Ovary (tissue), 9 donors: ENCODE measurements around the gene CSNK2A1. TPM values are rescaled to one million over a fixed set of nuclear protein-coding genes. Genes with fewer than 3 reads are reported as not detected.

Experiments used
- DNase-seq, 5 donors: peaks; one replicate each; pipeline ENCODE4 v3.0.0-alpha.2; 2019 to 2020
- H3K27ac ChIP-seq, 2 donors: fragments of 200-600 bp; one replicate each; pipeline versions ENCODE4 v1.5.1 to v1.8.0; 2019 to 2022
- H3K27me3 ChIP-seq: fragments of 200-600 bp; one replicate; pipeline ENCODE4 v1.8.0; 2022
- H3K36me3 ChIP-seq: fragments of 200-600 bp; sonication (generic); one replicate; pipeline ENCODE4 v1.5.1; 2019
- H3K4me1 ChIP-seq: one replicate; pipeline ENCODE4 v1.8.1; 2013; ENCODE audit warnings: mild to moderate bottlenecking, moderate library complexity; ENCODE audit not compliant: insufficient read depth
- H3K4me3 ChIP-seq: fragments of 200-600 bp; sonication (generic); one replicate; pipeline ENCODE4 v1.5.1; 2017
- H3K9me3 ChIP-seq, 2 donors: fragments of 200-600 bp in 1 of 2; sonication (generic) in 1 of 2; one replicate each; pipeline versions ENCODE4 v1.5.1 to v1.8.1; 2013 to 2019; ENCODE audit warnings: mild to moderate bottlenecking in 1 of 2, moderate library complexity in 1 of 2
- EP300 ChIP-seq: sonication (generic); formaldehyde crosslinking; IDR thresholded peaks from one replicate; pipeline ENCODE4 v1.6.1; 2017; ENCODE audit warnings: antibody characterized with exemption
- POLR2A ChIP-seq: fragments of 450-650 bp; IDR thresholded peaks from one replicate; pipeline ENCODE4 v1.6.1; 2017; ENCODE audit warnings: antibody characterized with exemption, mild to moderate bottlenecking, moderate library complexity
- WGBS, 3 donors: extraction: QIAGEN DNeasy Blood & Tissue Kit in 1 of 3; methylation state at CpG; one replicate each; pipeline versions ENCODE4 v1.1.5 to v1.1.7; 2013 to 2017; 5-methylcytosine and 5-hydroxymethylcytosine counted together
- intact Hi-C, 4 donors: fragments of 100-400 bp; cut with DNase I; formaldehyde crosslinking; loops; one replicate each; pipeline versions ENCODE4 v1.11.0 to v1.15.1; 2022 to 2023
- polyA plus RNA-seq, 2 donors: library from polyadenylated mRNA; stranded (reverse); fragments of 200-250 nt in 1 of 2; fragments of 350-450 nt in 1 of 2; fragmentation: Illumina TruSeq in 1 of 2; extraction: RNeasy Lipid Tissue Mini Kit (QIAGEN cat#74804) in 1 of 2; gene quantifications; one replicate each; pipeline ENCODE4 v1.2.3, GENCODE V29; 2013 to 2014
- total RNA-seq, 7 donors: library from RNA; depleted of rRNA in 2 of 7; stranded (reverse); fragments of >200 nt in 2 of 7; fragmentation: NEBNext Ultra II Directional in 3 of 7; extraction: Animal tissue kit (Norgen Biotek cat#: 25700) in 3 of 7; gene quantifications; one replicate each; pipeline versions ENCODE4 v1.1.0 to v1.2.4, GENCODE V29; 2016 to 2023
- TF ChIP-seq, protein P1 (sequence below), 3 donors: fragments of 450-650 bp in 2 of 3; fragments of 200-600 bp in 1 of 3; IDR thresholded peaks; one replicate each; pipeline versions ENCODE4 v1.5.1 to v1.8.0; 2016 to 2022; ENCODE audit warnings: antibody characterized with exemption in 3 of 3, mild to moderate bottlenecking in 1 of 3
- donor health status: DM: no; HTN: no; CAD: no; lungs with moderate emphysema.
- donor health status: DM: no; HTN: no; CAD: no.
- donor health status: Bipolar disorder and iron deficiency.
- donor health status: DM: yes; HTN: yes; CAD: no.
- donor health status: DM: no; HTN: no; CAD: no.
- donor health status: DM: yes; HTN: yes; CAD: no.

Gene CSNK2A1
- total and polyA plus RNA-seq, 9 donors = 35.8 to 145 (median 95.7) TPM

GRCh38 chr20:555976-556385 lies 12.4 kb upstream of the CSNK2A1 start:
- no peaks in the 10 kb centered on the region for H3K9me3 ChIP-seq
- intact Hi-C loops = no loop called here
- WGBS, 3 donors = 21 to 34% (median 23%) methylated on average over 6 of the region's 6 CpGs
- TF ChIP-seq POLR2A (no peak), EP300 (no peak)
- TF ChIP-seq, protein P1, sequence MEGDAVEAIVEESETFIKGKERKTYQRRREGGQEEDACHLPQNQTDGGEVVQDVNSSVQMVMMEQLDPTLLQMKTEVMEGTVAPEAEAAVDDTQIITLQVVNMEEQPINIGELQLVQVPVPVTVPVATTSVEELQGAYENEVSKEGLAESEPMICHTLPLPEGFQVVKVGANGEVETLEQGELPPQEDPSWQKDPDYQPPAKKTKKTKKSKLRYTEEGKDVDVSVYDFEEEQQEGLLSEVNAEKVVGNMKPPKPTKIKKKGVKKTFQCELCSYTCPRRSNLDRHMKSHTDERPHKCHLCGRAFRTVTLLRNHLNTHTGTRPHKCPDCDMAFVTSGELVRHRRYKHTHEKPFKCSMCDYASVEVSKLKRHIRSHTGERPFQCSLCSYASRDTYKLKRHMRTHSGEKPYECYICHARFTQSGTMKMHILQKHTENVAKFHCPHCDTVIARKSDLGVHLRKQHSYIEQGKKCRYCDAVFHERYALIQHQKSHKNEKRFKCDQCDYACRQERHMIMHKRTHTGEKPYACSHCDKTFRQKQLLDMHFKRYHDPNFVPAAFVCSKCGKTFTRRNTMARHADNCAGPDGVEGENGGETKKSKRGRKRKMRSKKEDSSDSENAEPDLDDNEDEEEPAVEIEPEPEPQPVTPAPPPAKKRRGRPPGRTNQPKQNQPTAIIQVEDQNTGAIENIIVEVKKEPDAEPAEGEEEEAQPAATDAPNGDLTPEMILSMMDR (IDR thresholded peaks at IDR 0.05) = no peak
- H3K4me1 ChIP-seq = no peaks in the 10 kb centered on the region
- no peak for DNase-seq
- H3K27me3 ChIP-seq = no peaks in the 10 kb centered on the region
- H3K4me3 ChIP-seq = no peak overlapping the region
- no peak overlapping the region for H3K27ac ChIP-seq
- no peaks in the 10 kb centered on the region for H3K36me3 ChIP-seq

- WGBS, 3 donors = 52 to 59% (median 54%) methylated on average over 7 of the region's 7 CpGs
- intact Hi-C loops = no loop called here
- no peaks in the 10 kb centered on the region for H3K36me3 ChIP-seq
Measured at GRCh38 chr20:550611-551010, 7.0 kb upstream of the CSNK2A1 start.

DNA sequence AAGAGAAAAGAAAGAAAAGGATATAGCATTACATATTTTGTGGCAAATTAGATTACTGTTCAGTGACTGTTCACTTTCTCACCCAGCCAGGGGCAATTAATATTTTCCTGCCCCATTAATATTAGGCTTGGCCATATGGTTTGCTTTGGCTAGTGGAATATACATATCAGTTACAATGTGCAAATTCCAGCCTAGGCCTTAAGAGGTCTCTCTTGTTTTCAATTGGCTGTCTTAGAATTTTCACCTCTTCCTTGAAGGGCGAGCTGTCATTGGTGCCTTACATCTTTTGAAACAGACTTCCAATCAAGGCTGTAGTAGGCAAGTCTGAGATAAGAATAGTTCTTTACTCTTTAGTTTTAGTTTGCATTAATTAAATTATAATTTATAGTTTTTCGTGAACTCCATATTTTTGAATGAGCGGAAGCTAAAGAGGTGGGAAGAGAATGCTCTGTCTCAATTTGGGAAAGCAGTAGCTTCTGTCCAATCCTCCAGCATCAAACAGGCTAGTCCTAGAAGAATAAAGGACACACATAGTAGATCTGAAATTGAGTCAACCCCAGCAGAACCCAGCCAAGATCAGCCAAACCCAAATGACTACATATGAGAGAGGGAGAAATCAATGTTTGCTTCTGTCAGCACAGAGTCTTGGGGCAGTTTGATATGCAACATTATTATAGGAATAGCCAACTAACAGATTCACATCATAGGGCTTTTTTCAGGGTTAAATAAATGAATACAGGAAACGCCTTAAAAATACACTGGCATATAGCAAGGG lies 6.3 kb upstream of the CSNK2A1 start:
- DNase-seq = no peak
- 81 to 86% (median 83%) methylated on average over 4 of the region's 4 CpGs for WGBS, 3 donors
- Histone ChIP-seq H3K27me3 (no peaks in the 10 kb centered on the region), H3K4me1 (no peaks in the 10 kb centered on the region), H3K4me3 (no peak overlapping the region), H3K27ac (no peak overlapping the region), H3K36me3 (no peaks in the 10 kb centered on the region), H3K9me3 (no peaks in the 10 kb centered on the region)
- intact Hi-C loops = no loop called here
- TF ChIP-seq, protein P1 (IDR thresholded peaks at IDR 0.05) = no peak
- TF ChIP-seq EP300 (no peak), POLR2A (no peak)

More at GRCh38 chr20:550611-551010, 7.0 kb upstream of the CSNK2A1 start:
- H3K27ac ChIP-seq = no peak overlapping the region
- H3K27me3 ChIP-seq = no peaks in the 10 kb centered on the region
- DNase-seq = no peak
- H3K4me1 ChIP-seq = no peaks in the 10 kb centered on the region
- H3K4me3 ChIP-seq = no peak overlapping the region
- no peaks in the 10 kb centered on the region for H3K9me3 ChIP-seq
- TF ChIP-seq EP300 = no peak
- no peak for TF ChIP-seq POLR2A
- TF ChIP-seq, protein P1 (IDR thresholded peaks at IDR 0.05) = no peak

DNA sequence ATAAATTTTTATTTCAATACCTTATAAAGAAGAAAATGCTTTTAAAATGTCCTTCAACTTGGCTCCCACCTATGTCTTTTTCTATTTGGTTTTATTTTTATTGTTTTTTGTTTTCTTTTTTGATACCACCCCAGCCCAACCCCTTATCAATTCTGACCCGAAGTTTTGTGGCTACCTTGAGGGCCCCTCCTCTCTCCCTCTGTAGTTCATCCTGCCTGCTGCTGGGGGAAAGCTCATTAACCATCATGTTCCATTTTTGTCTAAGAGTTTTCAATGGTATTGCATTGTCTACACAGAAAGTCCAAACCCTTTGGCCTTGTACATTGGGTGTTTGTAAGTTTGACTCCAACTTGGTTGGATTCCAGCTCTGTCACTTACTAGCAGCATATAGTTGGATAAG lies 5.3 kb upstream of the CSNK2A1 start:
- intact Hi-C loops = no loop called here
- peaks cover 3% of the 10 kb centered on the region for H3K4me1 ChIP-seq
- H3K9me3 ChIP-seq = no peaks in the 10 kb centered on the region
- no peak overlapping the region for H3K4me3 ChIP-seq
- H3K27me3 ChIP-seq = no peaks in the 10 kb centered on the region
- DNase-seq = no peak
- H3K27ac ChIP-seq = no peak overlapping the region
- 13 to 28% (median 19%) methylated on average over 1 of the region's 1 CpG for WGBS, 3 donors
- no peaks in the 10 kb centered on the region for H3K36me3 ChIP-seq
- TF ChIP-seq, protein P1 (IDR thresholded peaks at IDR 0.05) = no peak
- TF ChIP-seq POLR2A (no peak), EP300 (no peak)
